Keratinocyte (primary cell): ENCODE results near the gene AHCYL2. TPM values are rescaled to one million over a fixed set of nuclear protein-coding genes. Genes with fewer than 3 reads are reported as not detected.

Experiments
- DNase-seq: peaks from one replicate; pipeline ENCODE4 v3.0.0-alpha.2; 2011; ENCODE audit warnings: low read depth, missing footprints, low spot score
- FAIRE-seq: peaks from 2 replicates; lab custom pipeline; 2011; peaks lifted over from hg19 to GRCh38; lab: Jason Lieb, UNC
- H2AFZ ChIP-seq: 2 replicates; pipeline ENCODE4 v1.6.0; 2012; ENCODE audit warnings: low read length, control low read depth, inconsistent platforms; ENCODE audit not compliant: control insufficient read depth
- H3K27ac ChIP-seq: 2 replicates; pipeline ENCODE4 v1.5.1; 2011; ENCODE audit warnings: low read length; ENCODE audit not compliant: control insufficient read depth, insufficient read depth
- H3K27me3 ChIP-seq: 3 replicates; pipeline ENCODE4 v1.6.0; 2011; ENCODE audit warnings: low read length; ENCODE audit not compliant: control insufficient read depth, insufficient read depth; ENCODE audit errors: extremely low read depth
- H3K36me3 ChIP-seq, 2 experiments: 2 replicates in 1 of 2; 3 replicates in 1 of 2; pipeline ENCODE4 v1.5.1; 2011; ENCODE audit warnings: low read length in 2 of 2, mild to moderate bottlenecking in 1 of 2; ENCODE audit not compliant: control insufficient read depth in 2 of 2, insufficient read depth in 2 of 2; ENCODE audit errors: extremely low read depth in 1 of 2
- H3K4me1 ChIP-seq: 3 replicates; pipeline ENCODE4 v1.5.1; 2011; ENCODE audit warnings: low read length; ENCODE audit not compliant: control insufficient read depth, insufficient read depth; ENCODE audit errors: extremely low read depth
- H3K4me2 ChIP-seq: 3 replicates; pipeline ENCODE4 v1.6.0; 2011; ENCODE audit warnings: low read depth, low read length; ENCODE audit not compliant: control insufficient read depth, insufficient read depth; ENCODE audit errors: extremely low read depth
- H3K4me3 ChIP-seq, 3 experiments: fragments of 200-600 bp in 1 of 3; sonication (generic) in 1 of 3; 2 replicates in 2 of 3; 3 replicates in 1 of 3; pipeline ENCODE4 v1.5.1; 2011 to 2016; ENCODE audit warnings: low read length in 3 of 3, mild to moderate bottlenecking in 3 of 3, control low read depth in 2 of 3, inconsistent platforms in 1 of 3, low read depth in 1 of 3, mixed read lengths in 1 of 3, mixed run types in 1 of 3, moderate library complexity in 1 of 3; ENCODE audit not compliant: control insufficient read depth in 2 of 3, insufficient read depth in 2 of 3; ENCODE audit errors: extremely low read depth in 1 of 3
- H3K79me2 ChIP-seq: 2 replicates; pipeline ENCODE4 v1.6.0; 2012; ENCODE audit warnings: low read length; ENCODE audit not compliant: control insufficient read depth, insufficient read depth
- H3K9ac ChIP-seq: 3 replicates; pipeline ENCODE4 v1.6.0; 2011; ENCODE audit warnings: low read length; ENCODE audit not compliant: control insufficient read depth, insufficient read depth; ENCODE audit errors: extremely low read depth
- H3K9me1 ChIP-seq: 3 replicates; pipeline ENCODE4 v1.6.0; 2011; ENCODE audit warnings: low read length; ENCODE audit not compliant: control insufficient read depth, insufficient read depth; ENCODE audit errors: extremely low read depth
- H3K9me3 ChIP-seq: 2 replicates; pipeline ENCODE4 v1.5.1; 2012; ENCODE audit warnings: low read depth, low read length; ENCODE audit not compliant: control insufficient read depth
- H4K20me1 ChIP-seq: 3 replicates; pipeline ENCODE4 v1.6.0; 2011; ENCODE audit warnings: low read length; ENCODE audit not compliant: control insufficient read depth, insufficient read depth; ENCODE audit errors: extremely low read depth
- CTCF ChIP-seq, 3 experiments: IDR thresholded peaks in 1 of 3; conservative IDR thresholded peaks in 1 of 3; optimal IDR thresholded peaks in 1 of 3; 2 replicates in 2 of 3; 3 replicates in 1 of 3; pipeline versions ENCODE3 to v1.5.1; 2011; ENCODE audit warnings: low read length in 3 of 3, mild to moderate bottlenecking in 3 of 3, moderate library complexity in 2 of 3, control low read depth in 1 of 3, inconsistent platforms in 1 of 3; ENCODE audit not compliant: insufficient read depth in 2 of 3; ENCODE audit errors: extremely low read depth in 1 of 3
- EZH2 ChIP-seq: IDR thresholded peaks from one replicate; pipeline ENCODE4 v1.6.1; 2012; ENCODE audit warnings: inconsistent platforms, mild to moderate bottlenecking, low read length, moderate library complexity
- dilution Hi-C: fragments of 300-500 bp; cut with MboI; formaldehyde crosslinking; loops from one replicate; pipeline ENCODE4 v1.7.0; 2020; ENCODE audit warnings: low sequenced_read_pairs; ENCODE audit not compliant: extremely low pct_ligation_motif_present
- polyA plus RNA-seq, 5 experiments: library from polyadenylated mRNA; depleted of rRNA in 3 of 5; stranded (reverse) in 3 of 5; stranded (forward) in 1 of 5; unstranded in 1 of 5; fragments of >200 nt; gene quantifications; 1 replicate in 1 of 5; 2 replicates in 3 of 5; 3 replicates in 1 of 5; pipeline versions ENCODE4 v1.2.1 to v1.2.3, GENCODE V29; 2011 to 2012; ENCODE audit warnings: missing spikeins in 2 of 5, low read depth in 1 of 5, low replicate concordance in 1 of 5

Gene AHCYL2
- polyA plus RNA-seq, 1 donor (not counting 4 experiments of a cell fraction or from before 2014, with no cell fraction given), result 32.8 TPM

GRCh38 chr7:129436335-129436923 lies 211.6 kb downstream of the AHCYL2 start:
- Histone ChIP-seq H3K36me3 (peaks cover 0 to 5% of the 10 kb centered on the region in 2 experiments), H3K27me3 (no peaks in the 10 kb centered on the region), H3K4me1 (peaks cover 50% of the 10 kb centered on the region), H3K4me3 (no peak overlapping the region), H3K27ac (peak overlapping the region; percentile 5), H3K4me2 (peak overlapping the region; percentile 4), H3K79me2 (peaks cover 7% of the 10 kb centered on the region), H3K9me1 (no peaks in the 10 kb centered on the region), H2AFZ (no peak overlapping the region), H3K9ac (no peak overlapping the region), H4K20me1 (no peaks in the 10 kb centered on the region), H3K9me3 (no peaks in the 10 kb centered on the region)
- dilution Hi-C loops, result no loop called here
- TF ChIP-seq CTCF (optimal IDR thresholded peaks at IDR 0.05 in 1 of 3, IDR thresholded peaks at IDR 0.05 in 1 of 3, conservative IDR thresholded peaks at IDR 0.05 in 1 of 3; ENCODE audit: extremely low read depth in 1 of 3, insufficient read depth in 2 of 3, low read length in 3 of 3) (no peak), EZH2 (no peak)
- no peak for DNase-seq
- no peak for FAIRE-seq

- no peak overlapping the region for H3K9ac ChIP-seq
- peaks cover 3 to 5% of the 10 kb centered on the region in 2 experiments for H3K36me3 ChIP-seq
- H3K27ac ChIP-seq, result peak overlapping the region; percentile 5
- no peaks in the 10 kb centered on the region for H3K9me3 ChIP-seq
- H4K20me1 ChIP-seq, result no peaks in the 10 kb centered on the region
- peaks cover 50% of the 10 kb centered on the region for H3K4me1 ChIP-seq
- peak overlapping the region; percentile 23 for H3K4me2 ChIP-seq
- H3K4me3 ChIP-seq, result no peak overlapping the region
- FAIRE-seq (no peak), DNase-seq (no peak)
- no peaks in the 10 kb centered on the region for H3K9me1 ChIP-seq
- H3K79me2 ChIP-seq, result peaks cover 7% of the 10 kb centered on the region
- no peaks in the 10 kb centered on the region for H3K27me3 ChIP-seq
- dilution Hi-C loops, result no loop called here
- TF ChIP-seq CTCF (optimal IDR thresholded peaks at IDR 0.05 in 1 of 3, IDR thresholded peaks at IDR 0.05 in 1 of 3, conservative IDR thresholded peaks at IDR 0.05 in 1 of 3; ENCODE audit: extremely low read depth in 1 of 3, insufficient read depth in 2 of 3, low read length in 3 of 3) (no peak), EZH2 (no peak)
- no peak overlapping the region for H2AFZ ChIP-seq
Observed at GRCh38 chr7:129437190-129437589, 212.4 kb downstream of the AHCYL2 start.
